ENCODE data around the gene ABHD17B. TPM values are rescaled to one million over a fixed set of nuclear protein-coding genes. Genes with fewer than 3 reads are reported as not detected.

The ABHD17B gene
- total RNA-seq, 2 experiments from 2014 or later = 31.0 to 47.7 TPM

DNA sequence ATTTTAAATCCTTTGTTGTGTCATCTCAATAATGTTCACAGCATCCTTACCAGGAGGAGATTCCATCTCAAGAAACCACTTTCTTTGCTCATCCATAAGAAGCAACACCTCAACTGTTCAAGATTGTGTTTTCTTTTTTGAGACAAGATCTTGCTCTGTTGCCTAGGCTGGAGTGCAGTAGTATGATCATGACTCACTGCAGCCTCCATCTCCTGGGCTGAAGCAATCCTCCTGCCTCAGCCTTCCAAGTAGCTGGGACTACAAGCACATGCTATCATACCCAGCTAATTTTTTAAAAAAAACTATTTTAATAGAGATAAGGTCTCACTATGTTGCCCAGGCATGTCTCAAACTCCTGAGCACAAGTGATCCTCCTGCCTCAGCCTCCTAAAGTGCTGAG is 60.0 kb downstream of the ABHD17B start:
- BruUV-seq (replicated peaks) = no TSS peak
- POLR2A ChIA-PET = interaction anchor here (0.7 to 1.2 kb wide), 3 partner anchors 32 to 58 kb away, joined by 3 to 4 read pairs (median 3); no protein-coding TSS in a partner anchor
- CTCF ChIA-PET (ENCODE audit: unreplicated experiment) = no interaction called here

DNA sequence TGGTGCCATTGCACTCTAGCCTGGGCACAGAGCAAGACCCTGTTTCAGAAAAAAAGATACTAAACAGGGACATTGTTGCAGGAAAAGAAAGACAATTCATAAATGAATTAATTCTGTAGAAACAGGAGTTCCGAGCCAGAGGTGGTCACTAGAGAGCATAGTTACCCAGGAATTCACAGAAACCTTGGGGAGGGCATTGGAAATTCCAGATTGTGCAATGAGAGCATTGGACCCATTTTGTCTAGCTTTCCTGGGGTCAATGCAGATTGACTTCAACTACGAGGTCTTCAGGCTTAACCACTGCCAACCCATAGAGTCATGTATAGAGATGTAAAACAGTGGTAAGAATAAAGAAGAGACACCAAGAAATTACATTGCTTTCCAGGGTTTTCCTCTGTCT is 63.1 kb downstream of the ABHD17B start:
- no peak for DNase-seq (ENCODE audit: low spot score)
- no peak for TF ChIP-seq EZH2phosphoT487 (IDR thresholded peaks at IDR 0.05; ENCODE audit: borderline replicate concordance, low read depth, low read length)
- TF ChIP-seq, protein P1, sequence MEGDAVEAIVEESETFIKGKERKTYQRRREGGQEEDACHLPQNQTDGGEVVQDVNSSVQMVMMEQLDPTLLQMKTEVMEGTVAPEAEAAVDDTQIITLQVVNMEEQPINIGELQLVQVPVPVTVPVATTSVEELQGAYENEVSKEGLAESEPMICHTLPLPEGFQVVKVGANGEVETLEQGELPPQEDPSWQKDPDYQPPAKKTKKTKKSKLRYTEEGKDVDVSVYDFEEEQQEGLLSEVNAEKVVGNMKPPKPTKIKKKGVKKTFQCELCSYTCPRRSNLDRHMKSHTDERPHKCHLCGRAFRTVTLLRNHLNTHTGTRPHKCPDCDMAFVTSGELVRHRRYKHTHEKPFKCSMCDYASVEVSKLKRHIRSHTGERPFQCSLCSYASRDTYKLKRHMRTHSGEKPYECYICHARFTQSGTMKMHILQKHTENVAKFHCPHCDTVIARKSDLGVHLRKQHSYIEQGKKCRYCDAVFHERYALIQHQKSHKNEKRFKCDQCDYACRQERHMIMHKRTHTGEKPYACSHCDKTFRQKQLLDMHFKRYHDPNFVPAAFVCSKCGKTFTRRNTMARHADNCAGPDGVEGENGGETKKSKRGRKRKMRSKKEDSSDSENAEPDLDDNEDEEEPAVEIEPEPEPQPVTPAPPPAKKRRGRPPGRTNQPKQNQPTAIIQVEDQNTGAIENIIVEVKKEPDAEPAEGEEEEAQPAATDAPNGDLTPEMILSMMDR (conservative IDR thresholded peaks at IDR 0.05; ENCODE audit: low read length) = no peak
- no peak overlapping the region for H3K4me3 ChIP-seq (ENCODE audit: low read depth, low read length, poor library complexity, severe bottlenecking)
- ChIA-PET POLR2A (interaction anchor here (1.3 kb wide), 1 partner anchor 44 kb away, joined by 5 read pairs; no protein-coding TSS in a partner anchor), CTCF (ENCODE audit: unreplicated experiment) (no interaction called here)
- no peaks in the 10 kb centered on the region for H3K9me3 ChIP-seq (ENCODE audit: low read length)
- no peak overlapping the region for H3K27ac ChIP-seq (ENCODE audit: low read depth, low read length, poor library complexity, severe bottlenecking)
- BruUV-seq (replicated peaks) = no TSS peak
- H3K36me3 ChIP-seq (ENCODE audit: insufficient read depth, low read length) = no peaks in the 10 kb centered on the region
- no peaks in the 10 kb centered on the region for H3K9me2 ChIP-seq (ENCODE audit: insufficient read depth, low read length)
- no peaks in the 10 kb centered on the region for H4K20me1 ChIP-seq (ENCODE audit: insufficient read depth, low read length)
- no peak overlapping the region for H3K4me2 ChIP-seq (ENCODE audit: low read length)
- H3K79me2 ChIP-seq (ENCODE audit: insufficient read depth, low read depth, low read length) = no peaks in the 10 kb centered on the region
- H3K4me1 ChIP-seq (ENCODE audit: insufficient read depth, low read length, poor library complexity, severe bottlenecking) = no peaks in the 10 kb centered on the region
- intact Hi-C loops (cut with micrococcal nuclease; ENCODE audit: unreplicated experiment) = no loop called here
- no peak overlapping the region for H2AFZ ChIP-seq (ENCODE audit: low read length)

More for the DNA sequence above, 60.0 kb downstream of the ABHD17B start:
- no peaks in the 10 kb centered on the region for H3K9me3 ChIP-seq (ENCODE audit: low read length)
- H3K36me3 ChIP-seq (ENCODE audit: insufficient read depth, low read length) = no peaks in the 10 kb centered on the region
- H3K4me2 ChIP-seq (ENCODE audit: low read length) = no peak overlapping the region
- H3K9me2 ChIP-seq (ENCODE audit: insufficient read depth, low read length) = no peaks in the 10 kb centered on the region
- no peak overlapping the region for H3K27ac ChIP-seq (ENCODE audit: low read depth, low read length, poor library complexity, severe bottlenecking)
- H4K20me1 ChIP-seq (ENCODE audit: insufficient read depth, low read length) = no peaks in the 10 kb centered on the region
- no peak for DNase-seq (ENCODE audit: low spot score)
- no peaks in the 10 kb centered on the region for H3K4me1 ChIP-seq (ENCODE audit: insufficient read depth, low read length, poor library complexity, severe bottlenecking)
- no peak overlapping the region for H2AFZ ChIP-seq (ENCODE audit: low read length)
- H3K79me2 ChIP-seq (ENCODE audit: insufficient read depth, low read depth, low read length) = no peaks in the 10 kb centered on the region
- intact Hi-C loops (cut with micrococcal nuclease; ENCODE audit: unreplicated experiment) = no loop called here
- H3K4me3 ChIP-seq (ENCODE audit: low read depth, low read length, poor library complexity, severe bottlenecking) = no peak overlapping the region
- no peak for TF ChIP-seq EZH2phosphoT487 (IDR thresholded peaks at IDR 0.05; ENCODE audit: borderline replicate concordance, low read depth, low read length)
- TF ChIP-seq, protein P1 (conservative IDR thresholded peaks at IDR 0.05; ENCODE audit: low read length) = no peak

DNA sequence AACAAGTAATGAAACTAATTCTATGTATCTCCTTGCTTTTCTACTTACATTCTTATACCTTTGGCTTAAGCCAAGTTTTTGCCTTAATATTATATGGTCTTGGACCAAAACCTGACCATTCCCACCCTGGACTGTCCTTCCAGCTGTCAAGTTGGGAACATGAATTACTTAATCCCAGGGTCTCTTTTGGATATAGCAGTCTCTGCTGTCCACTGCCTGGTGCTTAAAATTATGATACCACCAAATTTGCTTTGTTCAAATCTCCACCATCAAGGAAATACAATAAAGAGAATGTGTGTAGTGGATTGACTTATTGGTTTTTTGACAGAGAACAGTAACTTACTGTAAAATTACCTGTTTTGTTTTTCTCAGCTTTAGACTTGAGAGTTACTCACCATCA is 66.2 kb downstream of the ABHD17B start:
- TF ChIP-seq, protein P1 (conservative IDR thresholded peaks at IDR 0.05; ENCODE audit: low read length) = no peak
- Histone ChIP-seq H3K4me2 (ENCODE audit: low read length) (no peak overlapping the region), H3K79me2 (ENCODE audit: insufficient read depth, low read depth, low read length) (no peaks in the 10 kb centered on the region), H3K9me2 (ENCODE audit: insufficient read depth, low read length) (no peaks in the 10 kb centered on the region), H3K36me3 (ENCODE audit: insufficient read depth, low read length) (no peaks in the 10 kb centered on the region), H4K20me1 (ENCODE audit: insufficient read depth, low read length) (no peaks in the 10 kb centered on the region), H3K4me3 (ENCODE audit: low read depth, low read length, poor library complexity, severe bottlenecking) (no peak overlapping the region), H2AFZ (ENCODE audit: low read length) (no peak overlapping the region), H3K4me1 (ENCODE audit: insufficient read depth, low read length, poor library complexity, severe bottlenecking) (no peaks in the 10 kb centered on the region), H3K9me3 (ENCODE audit: low read length) (no peaks in the 10 kb centered on the region), H3K27ac (ENCODE audit: low read depth, low read length, poor library complexity, severe bottlenecking) (no peak overlapping the region)
- BruUV-seq (replicated peaks) = no TSS peak
- CTCF ChIA-PET (ENCODE audit: unreplicated experiment) = no interaction called here
- POLR2A ChIA-PET = no interaction called here
- intact Hi-C loops (cut with micrococcal nuclease; ENCODE audit: unreplicated experiment) = no loop called here
- DNase-seq (ENCODE audit: low spot score) = no peak

Measured in OCI-LY7 (cell line).